ENCODE data around the gene INSIG1. TPM values are rescaled to one million over a fixed set of nuclear protein-coding genes. Genes with fewer than 3 reads are reported as not detected.

INSIG1 gene
- total RNA-seq, 1 experiment from 2014 or later, result 53.4 TPM

- no peaks in the 10 kb centered on the region for H3K9me3 ChIP-seq (ENCODE audit: low read depth, low read length, poor library complexity, severe bottlenecking)
- no peak for DNase-seq (ENCODE audit: low spot score)
- intact Hi-C loops (cut with micrococcal nuclease; ENCODE audit: unreplicated experiment), result no loop called here
- peaks cover 56% of the 10 kb centered on the region for H3K27me3 ChIP-seq (replicated peaks; ENCODE audit: insufficient read depth, low read depth, low read length, poor library complexity)
- no peak overlapping the region for H3K4me3 ChIP-seq (ENCODE audit: low read depth, low read length, poor library complexity, severe bottlenecking)
- no peak overlapping the region for H3K27ac ChIP-seq (ENCODE audit: low read depth, low read length, poor library complexity, severe bottlenecking)
- no peaks in the 10 kb centered on the region for H3K4me1 ChIP-seq (ENCODE audit: insufficient read depth, low read length, poor library complexity, severe bottlenecking)
- H3K36me3 ChIP-seq (ENCODE audit: insufficient read depth, low read length, poor library complexity, severe bottlenecking), result no peaks in the 10 kb centered on the region
- ChIA-PET POLR2A (ENCODE audit: low non-redundant PET) (no interaction called here), CTCF (no interaction called here)
- TF ChIP-seq CTCF (conservative IDR thresholded peaks at IDR 0.05; ENCODE audit: low read depth, low read length) (no peak), EZH2 (IDR thresholded peaks at IDR 0.05; ENCODE audit: borderline replicate concordance, low read depth, low read length, poor library complexity, severe bottlenecking) (no peak)
- BruUV-seq (replicated peaks), result no TSS peak
Measured at GRCh38 chr7:155331396-155331795, 33.7 kb downstream of the INSIG1 start.

- CTCF ChIA-PET, result no interaction called here
- Histone ChIP-seq H3K36me3 (ENCODE audit: insufficient read depth, low read length, poor library complexity, severe bottlenecking) (no peaks in the 10 kb centered on the region), H3K27ac (ENCODE audit: low read depth, low read length, poor library complexity, severe bottlenecking) (no peak overlapping the region), H3K9me3 (ENCODE audit: low read depth, low read length, poor library complexity, severe bottlenecking) (no peaks in the 10 kb centered on the region), H3K27me3 (replicated peaks; ENCODE audit: insufficient read depth, low read depth, low read length, poor library complexity) (peaks cover 67% of the 10 kb centered on the region), H3K4me1 (ENCODE audit: insufficient read depth, low read length, poor library complexity, severe bottlenecking) (no peaks in the 10 kb centered on the region), H3K4me3 (ENCODE audit: low read depth, low read length, poor library complexity, severe bottlenecking) (no peak overlapping the region)
- TF ChIP-seq EZH2 (IDR thresholded peaks at IDR 0.05; ENCODE audit: borderline replicate concordance, low read depth, low read length, poor library complexity, severe bottlenecking) (no peak), CTCF (conservative IDR thresholded peaks at IDR 0.05; ENCODE audit: low read depth, low read length) (no peak)
- no TSS peak for BruUV-seq (replicated peaks)
- no peak for DNase-seq (ENCODE audit: low spot score)
- POLR2A ChIA-PET (ENCODE audit: low non-redundant PET), result no interaction called here
- intact Hi-C loops (cut with micrococcal nuclease; ENCODE audit: unreplicated experiment), result no loop called here
Measured at GRCh38 chr7:155333346-155334234, 35.9 kb downstream of the INSIG1 start.

GRCh38 chr7:155336812-155337602 lies 39.3 kb downstream of the INSIG1 start:
- no peaks in the 10 kb centered on the region for H3K4me1 ChIP-seq (ENCODE audit: insufficient read depth, low read length, poor library complexity, severe bottlenecking)
- intact Hi-C loops (cut with micrococcal nuclease; ENCODE audit: unreplicated experiment), result no loop called here
- no peaks in the 10 kb centered on the region for H3K9me3 ChIP-seq (ENCODE audit: low read depth, low read length, poor library complexity, severe bottlenecking)
- TF ChIP-seq CTCF (conservative IDR thresholded peaks at IDR 0.05; ENCODE audit: low read depth, low read length) (no peak), EZH2 (IDR thresholded peaks at IDR 0.05; ENCODE audit: borderline replicate concordance, low read depth, low read length, poor library complexity, severe bottlenecking) (no peak)
- DNase-seq (ENCODE audit: low spot score), result no peak
- no TSS peak for BruUV-seq (replicated peaks)
- no peaks in the 10 kb centered on the region for H3K36me3 ChIP-seq (ENCODE audit: insufficient read depth, low read length, poor library complexity, severe bottlenecking)
- CTCF ChIA-PET, result no interaction called here
- H3K27me3 ChIP-seq (replicated peaks; ENCODE audit: insufficient read depth, low read depth, low read length, poor library complexity), result peaks cover 44% of the 10 kb centered on the region
- no peak overlapping the region for H3K27ac ChIP-seq (ENCODE audit: low read depth, low read length, poor library complexity, severe bottlenecking)
- no peak overlapping the region for H3K4me3 ChIP-seq (ENCODE audit: low read depth, low read length, poor library complexity, severe bottlenecking)
- POLR2A ChIA-PET (ENCODE audit: low non-redundant PET), result no interaction called here
